A673 (cell line): ENCODE results near the gene SMIM30.

ENCODE experiments used
- CTCF ChIP-seq: fragments of 300-800, 200-600 bp; sonication (generic); conservative IDR thresholded peaks from 2 replicates; pipeline ENCODE4 v1.5.1; 2017; ENCODE audit warnings: low read depth, mild to moderate bottlenecking, antibody characterized with exemption, low read length, moderate library complexity, mixed read lengths
- EZH2 ChIP-seq: fragments of 200-600 bp; sonication (generic); IDR thresholded peaks from 2 replicates; pipeline ENCODE4 v1.6.1; 2017; ENCODE audit warnings: borderline replicate concordance, low read depth, mild to moderate bottlenecking, mixed read lengths, antibody characterized with exemption, low read length; ENCODE audit not compliant: poor library complexity, severe bottlenecking

- no peak for TF ChIP-seq CTCF
- no peak for TF ChIP-seq EZH2
These were observed 24.2 kb upstream of the SMIM30 start for GRCh38 chr7:113142385-113143119.
